Stomach (tissue), 4 donors: ENCODE measurements around the gene PVALEF.

ENCODE experiments used
- CTCF ChIP-seq, 7 experiments: fragments of 450-650 bp in 4 of 7; fragments of 200-600 bp in 3 of 7; sonication (generic) in 3 of 7; IDR thresholded peaks; one replicate each; pipeline ENCODE4 v1.5.1; 2016 to 2019; ENCODE audit warnings: antibody characterized with exemption in 7 of 7, control low read depth in 2 of 7, mild to moderate bottlenecking in 1 of 7
- EP300 ChIP-seq: sonication (generic); formaldehyde crosslinking; IDR thresholded peaks from one replicate; pipeline ENCODE4 v1.6.1; 2017; ENCODE audit warnings: antibody characterized with exemption
- POLR2A ChIP-seq, 4 donors: fragments of 450-650 bp; IDR thresholded peaks; one replicate each; pipeline ENCODE4 v1.6.1; 2016; ENCODE audit warnings: antibody characterized with exemption in 4 of 4, control low read depth in 2 of 4, mild to moderate bottlenecking in 1 of 4, moderate library complexity in 1 of 4
- POLR2AphosphoS5 ChIP-seq, 3 donors: sonication (generic); formaldehyde crosslinking; IDR thresholded peaks; one replicate each; pipeline ENCODE4 v1.6.1; 2016; ENCODE audit warnings: antibody characterized with exemption in 3 of 3

- TF ChIP-seq CTCF (IDR thresholded peaks at IDR 0.05) (no peak), EP300 (no peak), POLR2AphosphoS5 (IDR thresholded peaks at IDR 0.05) (no peak), POLR2A (IDR thresholded peaks at IDR 0.05) (no peak)
These were observed 5.0 kb upstream of the PVALEF start for GRCh38 chr17:81160306-81160705.
